Fibroblast of mammary gland (primary cell): Measurements from ENCODE around the gene NDUFA7.
"Not testable (repeated sequence)": the region's sequence is repeated elsewhere in the genome, so short reads cannot be mapped to it uniquely, and the experiment has no call there.

Experiments
- DNase-seq: peaks from one replicate; pipeline ENCODE4 v3.0.0-alpha.2; 2010; ENCODE audit warnings: low read depth
- H3K4me3 ChIP-seq: 2 replicates; pipeline ENCODE4 v1.5.1; 2011; ENCODE audit warnings: low read depth, mild to moderate bottlenecking, low read length, moderate library complexity; ENCODE audit not compliant: control insufficient read depth
- TF ChIP-seq, protein P1 (sequence below): conservative IDR thresholded peaks from 2 replicates; pipeline ENCODE4 v1.5.1; 2011; ENCODE audit warnings: low read depth, low read length, inconsistent platforms; ENCODE audit not compliant: control insufficient read depth, insufficient read depth

The NDUFA7 gene

DNA sequence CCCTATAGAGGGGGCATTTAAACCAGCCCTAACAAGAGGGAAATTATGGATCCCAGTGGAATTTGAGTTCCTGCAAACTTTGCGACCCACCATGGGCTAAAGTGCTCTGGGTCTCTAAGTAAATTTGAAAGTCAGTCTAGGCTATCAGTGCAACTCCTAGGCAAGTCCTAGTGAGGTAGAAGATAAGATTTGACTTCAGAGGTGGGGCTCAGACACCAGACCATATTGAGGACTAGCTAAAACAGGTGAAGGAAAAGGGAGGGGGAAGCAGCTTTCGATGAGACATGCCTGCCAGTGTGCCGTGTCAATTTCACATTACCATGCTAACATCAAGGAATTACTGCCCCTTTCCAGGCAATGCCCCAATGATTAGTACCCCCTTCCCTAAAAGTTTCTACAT lies 51.5 kb downstream of the NDUFA7 start:
- DNase-seq, result no peak
- TF ChIP-seq, protein P1, sequence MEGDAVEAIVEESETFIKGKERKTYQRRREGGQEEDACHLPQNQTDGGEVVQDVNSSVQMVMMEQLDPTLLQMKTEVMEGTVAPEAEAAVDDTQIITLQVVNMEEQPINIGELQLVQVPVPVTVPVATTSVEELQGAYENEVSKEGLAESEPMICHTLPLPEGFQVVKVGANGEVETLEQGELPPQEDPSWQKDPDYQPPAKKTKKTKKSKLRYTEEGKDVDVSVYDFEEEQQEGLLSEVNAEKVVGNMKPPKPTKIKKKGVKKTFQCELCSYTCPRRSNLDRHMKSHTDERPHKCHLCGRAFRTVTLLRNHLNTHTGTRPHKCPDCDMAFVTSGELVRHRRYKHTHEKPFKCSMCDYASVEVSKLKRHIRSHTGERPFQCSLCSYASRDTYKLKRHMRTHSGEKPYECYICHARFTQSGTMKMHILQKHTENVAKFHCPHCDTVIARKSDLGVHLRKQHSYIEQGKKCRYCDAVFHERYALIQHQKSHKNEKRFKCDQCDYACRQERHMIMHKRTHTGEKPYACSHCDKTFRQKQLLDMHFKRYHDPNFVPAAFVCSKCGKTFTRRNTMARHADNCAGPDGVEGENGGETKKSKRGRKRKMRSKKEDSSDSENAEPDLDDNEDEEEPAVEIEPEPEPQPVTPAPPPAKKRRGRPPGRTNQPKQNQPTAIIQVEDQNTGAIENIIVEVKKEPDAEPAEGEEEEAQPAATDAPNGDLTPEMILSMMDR, result no peak
- H3K4me3 ChIP-seq, result no peak overlapping the region

DNA sequence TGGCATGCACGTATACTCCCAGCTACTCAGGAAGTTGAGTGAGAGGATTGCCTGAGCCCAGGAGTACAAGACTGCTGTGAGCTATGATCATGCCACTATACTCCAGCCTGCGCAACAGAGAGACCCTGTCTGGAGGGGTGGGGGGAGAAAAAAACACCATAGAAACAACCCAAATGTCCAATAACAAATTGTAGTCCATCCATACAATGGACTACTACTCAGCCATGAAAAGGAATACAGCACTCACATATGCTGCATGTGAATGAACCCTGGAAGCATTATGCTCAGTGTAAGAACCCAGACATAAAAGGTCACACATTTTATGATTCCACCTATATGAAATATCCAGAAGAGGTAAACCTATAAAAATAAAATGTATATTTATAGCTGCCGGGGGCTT lies 55.3 kb downstream of the NDUFA7 start:
- H3K4me3 ChIP-seq, result no peak overlapping the region
- TF ChIP-seq, protein P1, result no peak
- no peak for DNase-seq

DNA sequence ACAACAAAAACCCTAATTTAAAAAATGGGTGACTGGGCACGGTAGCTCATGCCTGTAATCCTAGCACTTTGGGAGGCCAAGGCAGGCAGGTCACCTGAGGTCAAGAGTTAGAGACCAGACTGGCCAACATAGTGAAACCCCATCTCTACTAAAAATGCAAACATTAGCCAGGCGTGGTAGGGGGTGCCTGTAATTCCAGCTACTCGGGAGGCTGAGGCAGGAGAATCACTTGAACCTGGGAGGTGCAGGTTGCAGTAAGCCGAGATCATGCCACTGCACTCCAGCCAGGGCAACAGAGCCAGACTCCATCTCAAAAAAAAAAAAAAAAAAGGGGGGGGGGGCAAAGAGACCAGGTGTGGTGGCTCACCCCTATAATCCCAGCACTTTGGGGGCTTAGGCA lies 56.9 kb downstream of the NDUFA7 start:
- H3K4me3 ChIP-seq, DNase-seq: not testable (repeated sequence)

DNA sequence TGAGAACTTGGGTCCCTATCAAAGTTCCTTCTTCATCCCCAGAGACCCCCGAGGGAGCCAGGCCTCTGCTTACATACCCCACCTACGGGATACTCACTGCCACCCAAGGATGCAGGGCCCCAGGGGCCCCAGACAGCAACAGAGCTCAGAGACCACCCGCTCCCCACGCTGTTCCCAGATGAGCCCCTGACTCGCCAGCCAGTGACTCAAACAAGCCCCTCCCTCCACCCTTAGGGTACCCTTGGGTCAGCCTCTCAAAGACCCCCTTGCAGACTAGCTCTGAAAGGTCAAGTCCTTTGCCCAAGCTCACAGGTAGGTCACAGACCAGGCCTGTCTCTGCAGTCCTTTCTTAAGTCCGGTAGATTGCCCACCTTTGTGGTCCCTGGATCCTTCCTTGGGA lies 58.7 kb downstream of the NDUFA7 start:
- no peak overlapping the region for H3K4me3 ChIP-seq
- TF ChIP-seq, protein P1, result no peak
- DNase-seq, result no peak

DNA sequence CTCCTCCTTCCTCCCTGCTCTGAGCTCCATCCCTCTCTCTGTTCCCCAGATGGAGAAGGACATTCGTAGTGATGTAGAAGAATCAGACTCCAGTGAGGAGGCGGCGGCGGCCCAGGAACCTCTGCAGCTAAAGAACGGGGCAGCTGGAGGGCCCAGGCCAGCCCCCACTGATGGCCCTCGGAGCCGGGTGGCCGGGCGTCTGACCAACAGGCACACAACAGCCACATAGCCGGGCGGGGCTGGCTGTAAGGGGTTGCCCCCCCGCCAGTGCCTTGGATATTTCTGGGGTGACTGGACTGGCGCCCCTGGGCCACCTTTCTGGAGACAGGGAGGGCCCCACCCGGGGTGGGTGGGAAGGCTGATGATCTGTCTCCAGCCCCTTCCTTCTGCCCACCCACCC lies 59.3 kb downstream of the NDUFA7 start:
- H3K4me3 ChIP-seq, result no peak overlapping the region
- no peak for DNase-seq
- TF ChIP-seq, protein P1, result no peak

DNA sequence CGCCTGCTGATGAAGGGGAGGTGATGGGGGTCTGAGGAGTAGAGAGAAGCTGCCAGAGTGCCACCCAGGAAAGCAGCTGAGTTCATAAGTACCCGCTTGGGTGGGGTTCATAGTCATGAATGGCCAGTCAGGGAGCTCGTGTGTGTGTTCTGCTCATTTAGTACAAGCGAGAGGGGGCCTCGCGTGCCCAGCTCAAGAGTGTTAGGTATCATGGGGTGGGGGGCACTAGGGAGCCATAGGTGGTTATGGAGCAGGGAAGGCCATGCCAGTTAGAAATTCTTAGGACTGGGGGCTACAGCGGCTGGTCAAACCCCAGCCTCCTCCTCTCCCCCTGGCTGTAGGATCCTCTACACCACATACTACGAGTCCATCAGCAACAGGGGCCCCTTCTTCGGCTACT lies 59.8 kb downstream of the NDUFA7 start:
- no peak overlapping the region for H3K4me3 ChIP-seq
- TF ChIP-seq, protein P1, result no peak
- no peak for DNase-seq
